HG03045 (cell line): ENCODE results near the gene TAF1.
"Not testable (repeated sequence)": the region's sequence is repeated elsewhere in the genome, so short reads cannot be mapped to it uniquely, and the experiment has no call there.

Experiments
- ATAC-seq: cut with Tn5 transposase; IDR thresholded peaks from one replicate; pipeline ENCODE4 v1.9.1; 2021; ENCODE audit warnings: mild to moderate bottlenecking, moderate library complexity; ENCODE audit not compliant: unreplicated experiment

The TAF1 gene

GRCh38 chrX:71495979-71496378, 129.8 kb downstream of the TAF1 start:
- not testable (repeated sequence) for ATAC-seq

- ATAC-seq = no peak
These were observed 130.3 kb downstream of the TAF1 start for GRCh38 chrX:71496476-71496875.

GRCh38 chrX:71502080-71502479, 135.9 kb downstream of the TAF1 start:
- ATAC-seq = not testable (repeated sequence)

DNA sequence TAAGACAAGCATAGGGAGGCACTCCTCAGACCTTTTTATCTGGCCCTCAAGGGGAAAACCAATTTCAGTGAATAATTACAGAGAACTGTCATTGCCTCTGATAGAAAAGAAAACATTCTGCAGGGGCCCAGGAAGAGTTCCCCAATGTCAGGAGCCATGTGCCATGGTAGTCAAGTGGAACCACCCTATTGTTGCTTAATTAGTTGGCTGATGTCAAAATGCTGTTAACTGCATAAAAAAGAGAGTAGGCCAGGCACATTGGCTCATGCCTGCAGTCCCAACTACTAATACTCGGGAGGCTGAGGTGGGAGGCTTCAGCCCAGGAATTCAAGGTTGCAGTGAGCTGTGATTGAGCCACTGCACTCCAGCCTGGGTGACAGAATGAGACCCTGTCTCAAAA, 138.2 kb downstream of the TAF1 start:
- ATAC-seq = no peak

DNA sequence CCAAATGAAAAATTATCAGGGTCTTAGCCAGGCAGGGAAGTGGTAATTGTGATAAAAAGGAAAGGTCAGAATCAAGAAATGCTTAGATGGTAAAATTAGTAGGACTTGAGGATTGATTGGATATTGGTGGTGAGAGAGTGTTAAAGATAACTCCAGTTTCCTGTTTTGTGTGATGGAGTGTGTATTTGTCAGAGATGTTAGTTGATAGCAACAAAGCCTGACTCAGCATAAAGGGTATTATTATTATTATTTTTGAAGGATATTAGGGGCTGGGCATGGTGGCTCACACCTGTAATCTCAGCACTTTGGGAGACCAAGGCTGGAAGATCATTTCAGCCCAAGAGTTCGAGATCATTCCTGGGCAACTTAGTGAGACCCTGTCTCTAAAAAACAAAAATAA, 143.1 kb downstream of the TAF1 start:
- no peak for ATAC-seq

DNA sequence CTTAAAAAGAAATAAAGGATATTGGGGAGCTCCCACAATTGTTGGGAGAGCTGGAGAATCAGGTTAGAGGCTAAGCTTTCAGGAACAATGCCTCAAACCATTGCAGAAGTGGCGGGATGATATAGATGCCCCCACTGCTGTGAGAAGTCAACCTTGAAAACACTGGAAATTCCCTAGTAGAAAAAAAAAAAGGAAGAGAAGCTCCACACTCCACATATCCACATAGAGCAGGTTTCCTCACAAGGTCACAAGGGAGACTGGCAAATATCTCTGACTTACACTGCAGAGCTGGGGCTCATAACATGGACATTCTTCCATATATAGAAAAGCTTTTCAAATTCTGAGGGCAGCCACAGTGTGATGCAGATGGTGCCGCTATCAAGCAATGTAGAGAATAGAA, 144.0 kb downstream of the TAF1 start:
- no peak for ATAC-seq

DNA sequence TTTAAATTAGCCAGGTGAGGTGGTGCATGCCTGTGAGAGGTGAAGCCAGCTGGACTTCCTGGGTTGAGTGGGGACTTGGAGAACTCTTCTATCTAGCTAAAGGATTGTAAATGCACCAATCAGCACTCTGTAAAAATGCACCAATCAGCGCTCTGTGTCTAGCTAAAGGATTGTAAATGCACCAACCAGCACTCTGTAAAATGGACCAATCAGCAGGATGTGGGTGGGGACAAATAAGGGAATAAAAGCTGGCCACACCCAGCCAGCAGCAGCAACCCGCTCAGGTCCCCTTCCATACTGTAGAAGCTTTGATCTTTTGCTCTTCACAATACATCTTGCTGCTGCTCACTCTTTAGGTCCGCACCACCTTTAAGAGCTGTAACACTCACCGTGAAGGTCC, 147.6 kb downstream of the TAF1 start:
- not testable (repeated sequence) for ATAC-seq

DNA sequence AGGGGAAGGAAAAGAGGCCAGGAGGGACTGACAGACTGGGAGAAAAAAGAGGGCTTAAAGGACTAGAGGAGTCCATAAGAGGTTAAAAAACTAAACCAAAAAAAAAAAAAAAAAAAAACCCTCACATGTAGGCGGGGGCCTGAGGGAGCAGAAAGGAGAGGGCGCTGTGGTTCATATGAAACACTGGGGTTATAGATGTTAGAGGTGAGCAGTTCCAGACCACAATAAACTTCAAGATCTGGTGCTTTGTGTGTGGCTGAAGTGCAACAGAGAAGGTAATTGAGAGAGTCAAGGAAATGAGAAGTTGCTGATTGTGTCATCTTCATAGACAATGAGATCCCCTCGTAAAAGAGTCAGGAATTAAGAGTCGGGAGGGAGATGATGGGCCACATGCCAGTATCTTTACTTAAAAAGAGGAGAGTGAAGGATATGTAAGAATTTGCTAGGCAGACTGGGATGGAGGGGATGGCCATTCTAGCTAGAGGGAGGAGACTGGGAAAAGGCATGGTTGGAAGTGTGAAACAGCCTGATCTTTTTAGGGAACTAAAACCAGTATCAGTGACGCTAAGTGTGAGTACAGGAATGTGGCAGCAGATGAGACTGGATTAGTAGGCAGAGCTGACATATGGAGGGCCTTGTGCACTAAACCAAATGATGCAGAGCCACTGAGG, 148.3 kb downstream of the TAF1 start:
- peak; percentile 65 for ATAC-seq

DNA sequence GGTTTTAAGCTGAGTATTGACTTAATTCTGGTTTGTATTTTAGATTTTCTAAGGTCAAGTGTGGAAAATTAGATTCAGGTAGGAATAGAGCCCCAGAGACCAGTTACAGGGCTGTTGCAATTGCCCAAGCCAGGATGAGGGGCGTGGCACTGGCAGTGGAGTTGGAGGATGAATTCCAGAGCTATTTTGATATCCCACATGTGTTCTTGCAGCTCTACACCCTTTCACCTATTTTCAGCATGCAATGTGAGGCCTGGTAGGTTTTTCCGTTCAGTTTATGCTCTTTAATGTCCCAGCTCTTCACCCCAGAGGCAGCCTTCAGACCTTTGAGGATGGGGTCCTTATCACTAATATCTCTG, 148.9 kb downstream of the TAF1 start:
- no peak for ATAC-seq
